GM15510 (cell line): Measurements from ENCODE around the gene RPP14.
A peak's percentile ranks its signal among the peaks of the same experiment; 100 is the strongest.

Source experiments
- POLR2A ChIP-seq: IDR thresholded peaks from 3 replicates; pipeline ENCODE4 v1.6.1; 2011; ENCODE audit warnings: borderline replicate concordance; ENCODE audit not compliant: insufficient read length; ENCODE audit errors: extremely low read depth

Gene RPP14

GRCh38 chr3:58324391-58325390 lies 18.6 kb downstream of the RPP14 start:
- TF ChIP-seq POLR2A, result no peak

GRCh38 chr3:58325525-58325992 lies 19.5 kb downstream of the RPP14 start:
- TF ChIP-seq POLR2A, result no peak

- TF ChIP-seq POLR2A, result no peak
Measured at GRCh38 chr3:58326267-58326900, 20.3 kb downstream of the RPP14 start.

- no peak for TF ChIP-seq POLR2A
Measured at GRCh38 chr3:58329150-58329921, 23.3 kb downstream of the RPP14 start.

- TF ChIP-seq POLR2A, result no peak
Measured at GRCh38 chr3:58329922-58330413, 23.9 kb downstream of the RPP14 start.

- no peak for TF ChIP-seq POLR2A
Measured at GRCh38 chr3:58331593-58332152, 25.6 kb downstream of the RPP14 start.

- TF ChIP-seq POLR2A, result peak; percentile 59
Measured at GRCh38 chr3:58332575-58333188, 26.6 kb downstream of the RPP14 start, which contains the start of gene PXK. Gene PXK (plus strand): TSS chr3:58332892. CDS start chr3:58332989, 97 bp downstream.

- no peak for TF ChIP-seq POLR2A
Measured at GRCh38 chr3:58333206-58334012, 27.4 kb downstream of the RPP14 start.

- TF ChIP-seq POLR2A, result no peak
Measured at GRCh38 chr3:58334013-58334321, 27.9 kb downstream of the RPP14 start.

GRCh38 chr3:58334506-58334884 lies 28.4 kb downstream of the RPP14 start:
- no peak for TF ChIP-seq POLR2A

GRCh38 chr3:58335652-58335947 lies 29.6 kb downstream of the RPP14 start:
- TF ChIP-seq POLR2A, result no peak

- TF ChIP-seq POLR2A, result no peak
Measured at GRCh38 chr3:58336135-58336882, 30.3 kb downstream of the RPP14 start.

- no peak for TF ChIP-seq POLR2A
Measured at GRCh38 chr3:58337190-58337589, 31.1 kb downstream of the RPP14 start.
